GM19043 (cell line): ENCODE results near the gene IQCK.

Experiments used
- ATAC-seq: cut with Tn5 transposase; IDR thresholded peaks from one replicate; pipeline ENCODE4 v1.9.1; 2021; ENCODE audit warnings: low read depth; ENCODE audit not compliant: unreplicated experiment

The IQCK gene

GRCh38 chr16:19853742-19854542 is 135.9 kb downstream of the IQCK start:
- no peak for ATAC-seq

DNA sequence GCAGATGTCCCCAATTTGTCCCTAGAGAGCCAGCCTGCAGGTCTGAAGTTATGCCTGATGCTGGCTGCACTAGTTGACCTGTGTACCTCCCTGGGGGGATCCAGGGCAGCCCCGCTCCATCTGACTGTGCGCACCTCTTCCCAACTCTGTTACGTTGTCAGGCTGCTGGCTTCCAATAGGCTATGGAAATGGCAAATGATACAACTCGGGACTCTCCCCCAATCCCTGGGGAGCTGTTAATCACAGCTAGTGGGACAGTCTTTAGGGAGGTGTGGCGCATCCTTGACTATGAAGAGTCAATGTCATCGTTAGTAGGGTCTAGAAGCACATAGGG is 136.4 kb downstream of the IQCK start:
- ATAC-seq: no peak

DNA sequence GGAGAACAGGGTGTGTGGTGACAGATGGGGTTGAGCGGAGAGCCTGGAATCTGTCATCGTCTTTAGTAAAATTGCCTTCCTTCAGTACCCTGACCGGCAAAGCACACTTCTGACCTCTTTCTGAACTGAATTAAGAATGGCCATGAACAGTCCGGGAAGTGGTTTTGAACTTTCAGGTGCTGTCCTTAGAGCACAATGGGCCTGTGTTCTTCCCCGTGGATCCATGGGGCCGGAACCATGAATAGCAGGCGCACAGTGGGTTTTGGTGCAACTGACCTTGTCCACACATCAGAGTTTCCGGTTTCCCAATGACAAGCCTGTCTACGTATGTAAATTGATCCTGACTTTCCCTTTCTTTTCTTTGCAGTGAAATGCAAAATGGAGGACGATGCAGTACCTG is 138.0 kb downstream of the IQCK start:
- ATAC-seq: no peak

GRCh38 chr16:19857593-19858339 is 139.7 kb downstream of the IQCK start:
- no peak for ATAC-seq

DNA sequence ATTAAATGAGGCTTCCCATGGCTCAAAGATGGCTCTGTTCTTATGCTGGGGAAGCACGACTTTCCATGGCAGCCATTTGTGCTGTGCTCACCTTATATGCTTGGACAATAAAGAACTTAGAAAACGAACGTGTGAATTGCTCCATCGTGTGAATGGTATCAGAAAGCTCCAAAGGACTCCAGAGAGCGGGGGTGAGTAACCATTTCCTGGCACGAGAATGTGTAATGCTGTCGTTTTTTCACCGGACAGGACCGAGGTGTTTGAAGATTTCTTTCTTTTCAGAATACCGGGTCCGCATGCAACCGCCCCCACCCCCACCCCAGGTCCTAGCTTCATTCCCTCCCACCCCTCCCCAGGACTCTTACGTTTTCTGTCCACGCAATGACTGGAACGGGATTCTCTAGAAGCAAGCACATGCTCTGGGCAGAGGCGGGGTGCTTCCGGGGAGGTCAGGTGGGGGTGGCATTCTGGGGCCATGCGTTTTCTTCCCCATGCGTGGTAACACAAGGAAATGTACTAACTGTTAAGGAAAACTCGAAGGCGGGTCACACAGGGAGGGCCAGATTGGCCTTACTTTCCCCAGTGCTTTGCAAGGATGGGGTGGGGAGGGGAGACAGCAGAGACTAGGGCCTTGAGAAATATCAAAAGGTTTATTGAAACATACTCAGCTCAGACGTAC is 140.4 kb downstream of the IQCK start:
- ATAC-seq: no peak

GRCh38 chr16:19859166-19859565 is 141.1 kb downstream of the IQCK start:
- no peak for ATAC-seq

DNA sequence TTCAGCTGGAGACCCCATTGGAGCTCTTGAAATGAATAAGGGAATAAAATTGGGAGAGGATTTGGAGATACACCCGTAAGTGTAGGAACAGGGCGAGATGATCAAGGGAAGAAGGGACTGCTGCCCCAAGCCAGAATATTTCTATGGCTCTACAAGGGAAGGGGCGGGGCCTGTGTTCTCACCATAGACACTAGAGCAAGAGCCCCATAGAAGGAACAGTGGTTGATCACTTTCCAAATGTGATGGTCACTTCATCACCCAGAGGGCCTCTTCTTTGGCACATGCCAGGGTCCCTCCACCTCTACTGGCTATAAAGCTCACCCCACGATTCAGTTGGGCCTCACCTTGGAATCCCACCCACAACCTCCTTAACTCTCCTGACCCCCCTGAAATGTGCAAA is 141.5 kb downstream of the IQCK start:
- no peak for ATAC-seq

- no peak for ATAC-seq
Observed at GRCh38 chr16:19860166-19861041, 142.3 kb downstream of the IQCK start.

DNA sequence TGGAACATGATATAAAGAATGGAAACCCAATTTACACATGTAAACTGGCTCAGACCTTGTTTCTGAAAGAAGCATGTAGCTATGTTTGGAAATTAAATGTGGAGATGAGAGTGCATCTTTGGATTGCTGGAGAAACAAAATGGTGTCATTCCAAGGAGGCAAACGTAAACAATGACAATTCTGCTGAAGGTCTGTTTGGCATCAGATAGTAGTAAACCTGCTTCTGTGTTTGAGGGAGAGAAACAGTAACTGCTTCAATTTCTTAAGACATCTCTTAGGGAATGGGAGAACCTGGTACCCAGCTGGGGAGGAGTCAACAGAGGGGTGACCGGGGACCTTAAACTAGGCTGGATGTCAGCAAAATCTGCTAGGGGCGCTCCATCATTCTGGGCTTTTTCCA is 143.1 kb downstream of the IQCK start:
- ATAC-seq: no peak

GRCh38 chr16:19861811-19862327 is 143.8 kb downstream of the IQCK start:
- ATAC-seq: no peak

DNA sequence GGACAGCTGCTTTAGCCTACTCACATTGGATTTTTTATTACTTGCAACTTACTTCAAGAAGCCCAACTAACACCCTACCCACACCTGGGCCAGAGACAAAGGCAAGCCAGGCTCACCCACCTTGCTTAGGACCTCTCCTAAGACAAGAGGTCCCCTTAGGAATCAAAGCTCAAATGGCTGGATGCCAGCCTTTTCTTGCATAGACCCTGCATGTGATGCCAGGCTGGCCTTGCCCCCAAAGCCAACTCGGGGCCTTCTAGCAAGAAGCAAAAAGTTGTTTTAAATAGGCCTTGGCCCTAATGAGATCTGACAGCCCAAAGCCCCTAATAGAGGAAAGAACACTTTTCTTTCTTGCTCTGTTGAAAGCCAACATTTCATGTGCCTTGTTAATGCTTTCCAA is 145.9 kb downstream of the IQCK start:
- no peak for ATAC-seq

GRCh38 chr16:19864566-19864965 is 146.5 kb downstream of the IQCK start:
- no peak for ATAC-seq

GRCh38 chr16:19868421-19868820 is 150.3 kb downstream of the IQCK start:
- no peak for ATAC-seq

- ATAC-seq: no peak
Observed at GRCh38 chr16:19871721-19872120, 153.7 kb downstream of the IQCK start.

- ATAC-seq: no peak
Observed at GRCh38 chr16:19872179-19872863, 154.2 kb downstream of the IQCK start.

- ATAC-seq: no peak
Observed at GRCh38 chr16:19872935-19873334, 154.9 kb downstream of the IQCK start.

DNA sequence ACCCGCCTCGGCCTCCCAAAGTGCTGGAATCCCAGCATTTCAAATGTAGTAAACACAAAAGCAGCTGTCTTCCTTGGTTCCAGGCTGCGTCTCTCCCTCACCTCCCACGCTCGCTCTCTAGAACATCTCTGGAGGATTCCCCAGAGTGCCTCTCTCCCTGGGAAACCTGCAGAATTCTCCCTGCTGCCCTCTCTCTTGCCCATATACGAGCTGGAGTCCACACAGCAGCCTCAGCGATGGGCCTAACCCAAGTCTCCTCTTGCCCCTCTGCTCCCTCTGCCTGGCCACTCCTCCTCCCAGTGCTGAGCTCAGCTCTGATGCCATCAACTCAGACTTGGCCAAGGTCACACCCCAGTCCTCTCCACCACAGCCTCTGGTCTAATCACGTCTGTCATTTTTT is 156.0 kb downstream of the IQCK start:
- no peak for ATAC-seq

DNA sequence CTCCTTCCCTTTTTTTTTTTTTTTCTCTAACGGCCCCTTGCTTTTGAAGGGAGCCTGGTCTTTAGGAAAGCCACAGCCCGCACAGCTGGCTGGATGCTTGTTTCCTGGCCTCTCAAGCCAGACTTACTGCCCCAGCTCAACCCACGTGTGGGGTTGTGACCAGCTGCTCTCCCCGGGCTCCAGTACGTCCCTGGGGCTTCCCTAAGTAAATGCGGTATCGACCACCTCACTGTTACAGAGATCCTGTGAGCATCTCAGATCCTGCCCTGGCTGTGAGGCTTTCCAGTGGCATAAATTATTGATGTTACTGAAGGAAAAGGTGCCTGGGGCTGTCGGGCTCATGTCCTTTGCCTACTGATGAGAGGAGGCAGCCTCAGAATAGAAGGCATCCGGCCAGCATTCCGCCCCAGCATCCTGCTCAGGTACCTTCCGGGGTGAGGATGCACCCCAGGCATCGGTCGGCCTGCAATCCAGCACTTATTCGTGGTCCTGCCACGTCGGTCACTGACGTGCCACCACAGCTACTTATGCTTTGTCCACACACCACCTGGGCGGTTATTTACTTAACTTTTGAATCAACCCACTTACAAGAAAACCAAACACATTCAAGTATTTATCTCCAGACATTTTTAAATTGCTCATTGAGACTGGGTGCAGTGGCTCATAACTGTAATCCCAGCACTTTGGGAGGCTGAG is 156.9 kb downstream of the IQCK start:
- ATAC-seq: no peak

- ATAC-seq: no peak
Observed at GRCh38 chr16:19875900-19876299, 157.8 kb downstream of the IQCK start.
